Left kidney (tissue), 8 donors: ENCODE results near the gene GDA. TPM values are rescaled to one million over a fixed set of nuclear protein-coding genes. Genes with fewer than 3 reads are reported as not detected.

Experiments used
- DNase-seq: peaks from one replicate; pipeline ENCODE4 v3.0.0-alpha.2; 2013
- long read RNA-seq, 8 donors: transcript quantifications; one replicate each; lab custom pipeline, GENCODE V29; 2026
- polyA plus RNA-seq: library from polyadenylated mRNA; unstranded; fragments of 120-200 nt; gene quantifications from one replicate; pipeline ENCODE4 v1.2.1, GENCODE V29; 2013; ENCODE audit not compliant: insufficient read length

The GDA gene
- polyA plus RNA-seq = 0.47 TPM
- long read RNA-seq, donor 1 = 0 reads
- long read RNA-seq, donor 2 = 0 reads
- long read RNA-seq, donor 3 = 0 reads
- long read RNA-seq, donor 4 = 0 reads
- long read RNA-seq, donor 5 = 0 reads
- long read RNA-seq, donor 6 = 0 reads
- long read RNA-seq, donor 7, full-length matches to known transcripts = 1 of 1 reads
- long read RNA-seq, donor 7, partial matches to known transcripts = 0 of 1 reads
- long read RNA-seq, donor 7, other reads (novel, unspliced or antisense) = 0 of 1 reads
- long read RNA-seq, donor 8 = 0 reads

- no peak for DNase-seq
Measured at GRCh38 chr9:72149231-72149975, at the start of gene GDA. Gene GDA (plus strand): TSS chr9:72149440. CDS start chr9:72149560, 120 bp downstream.

DNA sequence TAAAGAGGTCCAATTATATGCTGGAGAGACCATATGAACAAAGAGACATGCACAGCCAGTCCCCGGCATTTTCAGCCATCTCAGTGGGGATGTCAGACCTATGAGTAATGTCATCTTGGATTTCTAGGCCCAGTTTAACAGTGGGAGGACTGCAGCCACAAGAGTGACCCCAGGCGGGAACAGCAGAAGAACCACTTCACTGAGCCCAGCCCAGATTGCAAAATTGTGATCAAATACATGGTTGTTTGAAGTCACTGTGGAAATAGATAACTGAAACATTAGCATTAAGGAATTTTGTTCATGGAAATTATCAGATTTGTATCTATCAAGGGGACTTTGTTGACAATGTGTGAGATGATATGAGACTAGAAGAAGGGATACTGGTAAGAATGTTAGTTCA, 46.7 kb upstream of the GDA start:
- DNase-seq = no peak

GRCh38 chr9:72113056-72113455, 36.2 kb upstream of the GDA start:
- DNase-seq = no peak

DNA sequence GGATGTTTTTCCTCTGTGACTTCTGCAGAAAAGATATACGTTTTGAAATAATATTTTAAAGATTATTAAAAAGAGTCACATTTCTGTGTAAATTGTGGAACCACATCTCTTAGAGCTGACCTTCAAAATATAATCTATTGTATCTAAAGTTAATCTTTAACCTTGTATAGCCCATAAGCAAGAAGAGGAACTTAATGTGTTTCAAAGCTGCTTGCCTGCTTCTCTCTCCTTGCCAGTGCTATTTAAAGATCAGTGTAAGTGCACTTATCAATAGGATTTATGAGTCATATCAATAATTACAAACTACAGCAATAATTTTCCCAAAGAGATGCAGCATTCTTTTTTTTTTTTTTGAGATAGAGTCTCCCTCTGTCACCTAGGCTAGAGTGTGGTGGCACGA, 29.4 kb upstream of the GDA start:
- no peak for DNase-seq

DNA sequence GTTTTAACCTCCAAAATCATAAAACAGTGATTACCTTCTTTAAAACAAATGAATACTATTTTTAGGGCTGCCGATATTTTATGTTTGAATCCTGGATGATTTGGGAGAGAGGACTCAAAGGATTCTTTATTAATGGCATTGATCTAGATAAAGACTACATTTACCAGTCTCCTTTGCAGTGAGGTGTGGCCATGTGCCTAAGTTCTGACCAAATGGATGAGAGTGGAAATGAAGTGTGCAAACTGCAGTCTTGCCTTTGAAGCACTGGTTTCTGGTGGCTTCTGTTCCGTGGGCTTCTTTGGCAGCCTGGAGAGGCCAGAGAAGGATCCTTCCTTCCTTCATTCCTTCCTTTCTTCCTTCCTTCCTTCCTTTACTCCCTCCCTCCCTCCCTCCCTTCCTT, 24.3 kb upstream of the GDA start:
- DNase-seq = no peak

DNA sequence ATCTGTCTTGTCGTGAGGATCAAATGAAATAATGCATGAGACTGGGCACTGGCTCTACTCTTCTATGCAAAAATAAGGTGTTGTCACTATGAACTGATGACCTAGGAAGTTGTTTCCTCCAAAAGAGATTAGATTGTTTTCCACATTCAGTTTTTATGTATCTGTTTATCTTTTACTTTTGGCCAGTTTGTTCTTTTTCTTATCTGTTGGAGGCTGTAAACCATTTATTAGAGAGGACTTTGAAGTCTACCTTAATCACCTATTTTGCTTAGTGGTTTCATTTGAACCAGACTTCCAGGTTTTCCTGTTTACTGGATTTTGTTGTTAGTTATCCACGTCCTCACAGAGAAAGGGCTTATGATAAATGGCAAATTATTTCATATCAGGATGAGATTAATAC, 21.5 kb upstream of the GDA start:
- DNase-seq = no peak

DNA sequence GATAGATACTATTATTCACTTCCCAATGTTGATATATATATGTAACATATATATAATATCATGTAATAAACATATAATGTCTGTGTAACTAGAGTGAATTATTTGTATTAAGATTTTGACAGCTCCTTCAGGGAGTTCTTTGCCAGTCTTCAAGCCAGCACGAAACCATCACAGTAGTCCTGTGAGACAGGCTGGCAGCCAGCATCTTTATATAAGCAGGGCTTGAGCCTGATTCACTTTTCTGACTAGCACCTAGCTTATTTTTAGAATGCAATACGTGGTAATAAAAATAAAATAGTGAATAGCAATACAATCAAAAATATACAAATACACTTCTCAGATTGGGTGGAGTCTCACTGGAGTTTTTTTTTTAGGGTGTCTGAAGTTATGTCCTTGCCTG, 20.7 kb upstream of the GDA start:
- DNase-seq = no peak

- DNase-seq = no peak
Measured at GRCh38 chr9:72129271-72130156, 19.7 kb upstream of the GDA start.

DNA sequence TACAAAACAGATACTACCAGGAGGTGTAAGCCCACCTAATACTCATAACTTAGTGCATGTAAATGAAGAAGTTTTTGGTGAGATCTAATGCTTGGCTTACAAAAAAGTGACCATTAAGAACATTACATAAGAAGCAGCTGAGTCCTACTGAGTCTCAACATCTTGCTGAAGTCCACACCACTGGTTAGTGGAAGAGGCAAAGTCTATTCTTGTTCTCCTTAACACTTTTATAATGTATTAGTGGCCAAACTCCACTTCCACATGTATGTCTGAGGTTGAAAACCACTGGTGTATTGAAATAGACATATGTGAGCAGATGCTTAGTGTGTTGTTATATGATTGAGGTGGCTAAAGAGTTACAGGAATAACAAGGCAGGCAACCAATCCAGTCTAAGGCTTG, 18.9 kb upstream of the GDA start:
- DNase-seq = no peak

DNA sequence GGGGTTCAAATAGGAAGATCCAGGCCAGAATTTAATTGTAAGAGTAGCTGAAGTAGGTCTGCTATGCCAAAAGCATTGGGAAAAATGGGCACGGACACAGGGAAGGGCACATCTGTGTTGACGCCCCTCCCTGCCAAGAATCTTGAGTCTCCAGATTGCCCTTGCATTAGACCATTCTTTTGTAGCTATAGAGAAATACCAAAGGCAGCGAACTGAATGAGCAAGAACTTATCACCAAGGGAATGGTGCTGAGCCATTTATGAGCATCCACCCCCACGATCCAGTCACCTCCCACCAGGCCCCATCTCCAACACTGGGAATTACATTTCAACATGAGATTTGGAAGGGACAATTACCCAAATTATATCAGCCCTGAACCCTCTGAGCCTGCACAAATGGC, 18.0 kb upstream of the GDA start:
- no peak for DNase-seq

GRCh38 chr9:72132052-72132451, 17.2 kb upstream of the GDA start:
- no peak for DNase-seq

DNA sequence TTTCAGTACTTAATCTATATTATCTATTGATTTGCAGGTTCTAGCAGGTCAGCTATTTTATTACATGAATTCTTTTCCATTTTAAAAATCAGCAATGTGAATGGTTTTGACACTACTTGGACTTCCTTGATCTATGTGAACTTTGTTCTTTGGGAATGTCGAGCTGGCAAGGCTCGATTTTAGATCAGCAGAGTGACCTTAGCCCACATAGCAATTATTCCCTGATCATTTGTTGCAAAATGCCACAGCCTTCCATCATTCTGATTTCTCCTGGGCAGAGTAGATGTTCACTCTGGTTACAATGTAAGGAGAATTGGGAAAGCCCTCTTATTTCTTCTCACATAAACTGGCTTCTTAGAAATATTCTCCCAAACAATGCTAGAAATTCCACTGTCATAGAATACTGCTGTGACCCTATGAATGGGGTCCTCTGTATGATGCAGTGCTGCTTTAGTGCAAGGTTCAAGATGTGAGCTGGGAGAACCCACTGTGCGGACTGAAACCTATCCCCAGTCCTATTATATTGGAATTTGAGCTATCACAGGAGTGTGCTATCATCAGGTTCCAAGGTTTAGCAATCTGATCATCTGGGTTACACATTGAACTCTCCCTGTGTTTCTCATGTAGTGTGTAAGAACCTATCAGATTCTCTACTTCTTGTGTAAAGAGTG, 15.7 kb upstream of the GDA start:
- DNase-seq = no peak

DNA sequence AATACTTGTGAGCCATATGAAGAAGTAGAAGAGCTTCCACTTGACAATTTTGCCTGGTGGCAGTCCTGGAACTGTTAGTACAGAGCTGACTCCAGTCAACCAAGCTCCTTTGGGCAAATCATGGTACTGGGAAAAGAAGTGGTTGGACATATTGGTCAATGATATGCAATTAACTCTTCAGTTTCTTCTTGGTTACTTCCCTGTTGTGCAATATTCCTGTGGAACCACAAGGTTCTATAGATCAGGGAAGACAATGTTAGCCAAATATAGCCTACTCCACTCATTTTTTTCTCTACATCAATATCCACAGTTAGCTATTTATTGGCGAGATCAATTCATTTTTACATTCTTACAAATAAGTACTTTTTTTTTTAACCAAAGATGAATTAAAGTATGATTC, 14.4 kb upstream of the GDA start:
- DNase-seq = no peak

- DNase-seq = no peak
Measured at GRCh38 chr9:72137697-72138365, 11.4 kb upstream of the GDA start.

- no peak for DNase-seq
Measured at GRCh38 chr9:72139226-72139625, 10.0 kb upstream of the GDA start.

DNA sequence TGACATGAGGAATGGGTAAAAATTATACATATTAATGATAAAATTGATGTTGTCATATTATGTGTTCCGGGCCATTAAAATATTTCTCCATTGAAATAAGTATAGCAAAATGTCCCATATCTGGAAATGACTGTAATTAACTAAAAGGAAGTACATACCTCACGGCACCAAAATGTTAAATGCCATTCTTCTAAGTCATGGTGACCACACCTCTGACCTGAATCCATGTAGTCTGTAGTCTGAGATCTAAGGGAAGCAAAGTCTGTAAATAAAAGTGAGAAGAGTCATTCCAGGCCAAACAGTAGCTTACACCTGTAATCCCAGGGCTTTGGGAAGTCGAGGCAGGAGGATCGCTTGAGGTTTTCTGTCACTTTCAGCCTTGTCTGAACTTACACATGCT, 8.7 kb upstream of the GDA start:
- DNase-seq = no peak

GRCh38 chr9:72141484-72141883, 7.8 kb upstream of the GDA start:
- no peak for DNase-seq

DNA sequence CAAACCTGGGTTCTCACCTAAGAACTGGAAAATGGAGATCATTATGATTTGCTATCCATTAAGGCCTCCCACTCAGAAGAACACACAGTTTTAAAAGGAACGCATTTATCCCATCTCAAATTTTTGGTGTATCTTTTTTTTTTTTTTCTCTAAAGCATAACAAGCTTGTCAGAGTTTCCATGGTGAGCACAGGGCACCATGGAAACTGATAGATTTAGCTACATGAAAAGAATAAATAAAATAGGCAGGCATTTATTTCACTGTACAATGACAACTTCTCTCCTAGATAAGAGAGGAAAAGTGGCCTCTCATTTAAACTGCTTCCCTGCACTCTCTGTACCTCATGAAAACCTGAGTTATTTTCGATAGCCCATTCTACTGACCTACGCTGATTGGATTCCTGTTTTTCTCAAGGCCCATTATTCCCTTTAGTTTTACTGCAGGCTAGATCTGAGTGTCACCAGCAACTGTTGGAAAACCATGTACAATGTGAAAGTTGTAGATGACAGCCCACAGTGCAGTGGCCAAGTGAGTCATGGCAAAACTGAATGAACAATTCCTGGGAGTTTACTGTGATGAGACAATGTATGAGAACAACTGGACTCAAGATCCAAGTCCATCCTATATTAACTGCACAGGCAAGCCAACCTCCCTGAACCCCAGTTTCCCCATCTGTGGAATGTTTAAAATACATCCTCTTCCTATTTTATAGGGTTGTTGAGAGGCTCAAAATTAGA, 4.3 kb upstream of the GDA start:
- DNase-seq = no peak

GRCh38 chr9:72145733-72146505, 3.3 kb upstream of the GDA start:
- DNase-seq = no peak

DNA sequence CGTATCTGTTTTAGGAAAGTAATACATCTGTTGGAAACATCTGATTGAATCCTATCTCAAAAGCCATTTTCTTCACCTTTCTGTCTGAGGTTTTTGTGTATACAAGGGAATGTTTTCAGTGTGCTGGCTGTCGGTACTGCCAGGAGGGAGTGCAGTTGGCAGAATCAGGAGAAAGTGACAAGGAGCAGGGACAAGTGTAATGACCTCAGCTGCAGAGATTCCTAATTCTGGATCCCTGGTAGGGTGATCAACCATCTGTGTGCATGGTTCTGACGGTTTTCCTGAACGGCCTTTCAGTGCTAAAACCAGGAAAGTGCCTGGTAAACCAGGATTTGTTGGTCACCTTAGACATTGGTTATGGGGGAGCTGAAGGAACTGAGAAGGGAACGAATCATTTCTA, 1.6 kb upstream of the GDA start:
- no peak for DNase-seq
